IMR-90 (cell line): ENCODE measurements around the gene OVOL3. TPM values are rescaled to one million over a fixed set of nuclear protein-coding genes. Genes with fewer than 3 reads are reported as not detected.

Experiments used
- ATAC-seq: fragments of 200-7000 bp; cut with Tn5 transposase; 2 replicates; pipeline ENCODE4 v1.9.1; 2020; ENCODE audit warnings: low read depth, mild to moderate bottlenecking, moderate library complexity
- BruUV-seq: library from RNA; stranded (reverse); fragments of 400-500 nt; replicated peaks from 2 replicates; lab custom pipeline; 2021; lab: Mats Ljungman, UMichigan
- CTCF ChIA-PET: fragments of 300-600 bp; formaldehyde crosslinking; extraction: SDS; loops from one replicate; lab custom pipeline; 2021; ENCODE audit warnings: antibody characterized with exemption; lab: Yijun Ruan, JAX
- POLR2A ChIA-PET: fragments of 300-600 bp; sonication (Branson Sonifier 250); formaldehyde crosslinking; loops from one replicate; lab custom pipeline; 2022; ENCODE audit warnings: antibody characterized with exemption; ENCODE audit not compliant: unreplicated experiment; lab: Charles Lee
- DNase-seq: peaks from one replicate; pipeline ENCODE4 v3.0.0; 2013
- H2AFZ ChIP-seq: replicated peaks from 2 replicates; pipeline ENCODE3; 2013; ENCODE audit warnings: low read length, mild to moderate bottlenecking; ENCODE audit not compliant: poor library complexity
- H2AK5ac ChIP-seq: 2 replicates; pipeline ENCODE4 v1.6.1; 2013; ENCODE audit warnings: low read depth, low read length, inconsistent platforms
- H2AK9ac ChIP-seq: replicated peaks from 2 replicates; pipeline ENCODE3; 2013; ENCODE audit warnings: mild to moderate bottlenecking, low read depth, low read length, moderate library complexity; ENCODE audit not compliant: poor library complexity
- H2BK120ac ChIP-seq: 2 replicates; pipeline ENCODE4 v1.6.1; 2013; ENCODE audit warnings: low read depth, low read length, inconsistent platforms
- H2BK15ac ChIP-seq: 3 replicates; pipeline ENCODE4 v1.6.1; 2013; ENCODE audit warnings: low read depth, low read length, inconsistent platforms
- H2BK20ac ChIP-seq: 2 replicates; pipeline ENCODE4 v1.6.1; 2013; ENCODE audit warnings: low read depth, mild to moderate bottlenecking, inconsistent platforms, low read length, moderate library complexity
- H2BK5ac ChIP-seq: 2 replicates; pipeline ENCODE4 v1.6.1; 2013; ENCODE audit warnings: mild to moderate bottlenecking, low read depth, low read length, inconsistent platforms; ENCODE audit not compliant: poor library complexity, severe bottlenecking
- H3K14ac ChIP-seq: replicated peaks from 2 replicates; pipeline ENCODE4 v1.6.1; 2013; ENCODE audit warnings: low read depth, low read length, inconsistent platforms
- H3K18ac ChIP-seq: 2 replicates; pipeline ENCODE4 v1.6.1; 2013; ENCODE audit warnings: low read depth, low read length, control low read depth
- H3K23ac ChIP-seq: 2 replicates; pipeline ENCODE4 v1.6.1; 2013; ENCODE audit warnings: low read depth, low read length, inconsistent platforms
- H3K27ac ChIP-seq: 2 replicates; pipeline ENCODE4 v1.5.1; 2013; ENCODE audit warnings: mild to moderate bottlenecking, control low read depth, low read length; ENCODE audit not compliant: insufficient read depth
- H3K27me3 ChIP-seq: 2 replicates; pipeline ENCODE4 v1.6.1; 2013; ENCODE audit warnings: low read length; ENCODE audit not compliant: control insufficient read depth, insufficient read depth
- H3K36me3 ChIP-seq: 2 replicates; pipeline ENCODE4 v1.6.1; 2013; ENCODE audit warnings: low read length, mixed read lengths; ENCODE audit not compliant: control insufficient read depth, insufficient read depth
- H3K4ac ChIP-seq: 2 replicates; pipeline ENCODE4 v1.6.1; 2013; ENCODE audit warnings: low read depth, low read length, inconsistent platforms
- H3K4me1 ChIP-seq: 2 replicates; pipeline ENCODE4 v1.6.1; 2013; ENCODE audit warnings: low read length, mixed read lengths; ENCODE audit not compliant: control insufficient read depth, insufficient read depth
- H3K4me2 ChIP-seq: 2 replicates; pipeline ENCODE4 v1.6.1; 2013; ENCODE audit warnings: low read depth, mild to moderate bottlenecking, control low read depth, low read length, moderate library complexity
- H3K4me3 ChIP-seq: 2 replicates; pipeline ENCODE4 v1.5.1; 2013; ENCODE audit warnings: low read depth, mild to moderate bottlenecking, control low read depth, low read length, moderate library complexity; ENCODE audit not compliant: insufficient read depth
- H3K56ac ChIP-seq: 2 replicates; pipeline ENCODE4 v1.6.1; 2013; ENCODE audit warnings: low read length, inconsistent platforms; ENCODE audit not compliant: insufficient read depth; ENCODE audit errors: extremely low read depth
- H3K79me1 ChIP-seq, 2 experiments: 2 replicates each; pipeline ENCODE4 v1.6.1; 2013; ENCODE audit warnings: low read length in 2 of 2, inconsistent platforms in 1 of 2, low read depth in 1 of 2
- H3K9ac ChIP-seq: 2 replicates; pipeline ENCODE4 v1.6.1; 2013; ENCODE audit warnings: low read depth, low read length, control low read depth
- H3K9me1 ChIP-seq: 2 replicates; pipeline ENCODE4 v1.6.1; 2013; ENCODE audit warnings: low read length, inconsistent platforms; ENCODE audit not compliant: insufficient read depth
- H3K9me3 ChIP-seq: 2 replicates; pipeline ENCODE4 v1.6.1; 2013; ENCODE audit warnings: low read length; ENCODE audit not compliant: control insufficient read depth, insufficient read depth
- H4K20me1 ChIP-seq: 2 replicates; pipeline ENCODE4 v1.6.1; 2013; ENCODE audit warnings: low read length, inconsistent platforms; ENCODE audit not compliant: insufficient read depth
- H4K5ac ChIP-seq: 2 replicates; pipeline ENCODE4 v1.6.1; 2013; ENCODE audit warnings: mild to moderate bottlenecking, low read depth, low read length, control low read depth
- H4K8ac ChIP-seq, 2 experiments: 2 replicates each; pipeline ENCODE4 v1.6.1; 2013; ENCODE audit warnings: low read depth in 2 of 2, low read length in 2 of 2, control low read depth in 1 of 2, inconsistent platforms in 1 of 2
- H4K91ac ChIP-seq: 2 replicates; pipeline ENCODE4 v1.6.1; 2013; ENCODE audit warnings: low read depth, low read length, inconsistent platforms; ENCODE audit not compliant: insufficient read depth
- BHLHE40 ChIP-seq: fragments of 150-350 bp; IDR thresholded peaks from 2 replicates; pipeline ENCODE4 v1.6.1; 2016; ENCODE audit warnings: mild to moderate bottlenecking, low read depth, low read length
- CEBPB ChIP-seq: IDR thresholded peaks from 2 replicates; pipeline ENCODE4 v1.6.1; 2012; ENCODE audit warnings: low read depth, low read length, improper control_type of control experiment
- CHD1 ChIP-seq: IDR thresholded peaks from 2 replicates; pipeline ENCODE4 v1.6.1; 2012; ENCODE audit warnings: low read depth, low read length, improper control_type of control experiment
- FOS ChIP-seq: fragments of 150-350 bp; IDR thresholded peaks from 2 replicates; pipeline ENCODE4 v1.6.1; 2016; ENCODE audit warnings: low read depth, low read length
- MAFK ChIP-seq: IDR thresholded peaks from 2 replicates; pipeline ENCODE4 v1.6.1; 2012; ENCODE audit warnings: low read depth, low read length, improper control_type of control experiment
- MAZ ChIP-seq: IDR thresholded peaks from 2 replicates; pipeline ENCODE4 v1.6.1; 2012; ENCODE audit warnings: low read depth, mild to moderate bottlenecking, low read length, improper control_type of control experiment, moderate library complexity, borderline replicate concordance
- MXI1 ChIP-seq: IDR thresholded peaks from 2 replicates; pipeline ENCODE4 v1.6.1; 2012; ENCODE audit warnings: low read depth, mild to moderate bottlenecking, low read length, moderate library complexity, borderline replicate concordance
- NFE2L2 ChIP-seq: fragments of 150-350 bp; IDR thresholded peaks from 2 replicates; pipeline ENCODE4 v1.6.1; 2016; ENCODE audit warnings: low read depth, mild to moderate bottlenecking, low read length
- POLR2A ChIP-seq: IDR thresholded peaks from 2 replicates; pipeline ENCODE4 v1.6.1; 2012; ENCODE audit warnings: mild to moderate bottlenecking, low read depth, low read length
- RAD21 ChIP-seq: IDR thresholded peaks from 2 replicates; pipeline ENCODE4 v1.6.1; 2012; ENCODE audit warnings: low read length, improper control_type of control experiment
- RCOR1 ChIP-seq: IDR thresholded peaks from 2 replicates; pipeline ENCODE4 v1.6.1; 2012; ENCODE audit warnings: mild to moderate bottlenecking, low read length, improper control_type of control experiment; ENCODE audit not compliant: insufficient replicate concordance
- RFX5 ChIP-seq: IDR thresholded peaks from 2 replicates; pipeline ENCODE4 v1.8.0; 2012; ENCODE audit warnings: low read depth, mild to moderate bottlenecking, low read length, moderate library complexity
- SMC3 ChIP-seq: fragments of 150-350 bp; IDR thresholded peaks from 2 replicates; pipeline ENCODE4 v1.6.1; 2016; ENCODE audit warnings: low read depth, mild to moderate bottlenecking, antibody characterized with exemption, low read length, moderate library complexity
- WGBS, 2 experiments: methylation state at CpG; one replicate each; pipeline versions ENCODE4 v1.1.5 to v1.1.7; 2013; ENCODE audit warnings: missing lambda C conversion rate in 2 of 2; ENCODE audit not compliant: insufficient read length in 1 of 2; ENCODE audit errors: extremely low coverage in 2 of 2; 5-methylcytosine and 5-hydroxymethylcytosine counted together
- dilution Hi-C: fragments of 300-500 bp; cut with HindIII; formaldehyde crosslinking; loops from one replicate; pipeline ENCODE4 v1.14.3; 2018; ENCODE audit warnings: low sequenced_read_pairs; ENCODE audit not compliant: unreplicated experiment
- in situ Hi-C: fragments of 300-500 bp; cut with MboI; formaldehyde crosslinking; loops from 3 replicates; pipeline ENCODE4 v1.14.3; 2019; ENCODE audit warnings: low sequenced_read_pairs, inconsistent platforms, mixed read lengths
- intact Hi-C: fragments of 100-400 bp; cut with micrococcal nuclease; formaldehyde crosslinking; loops from 2 replicates; pipeline ENCODE4 v1.10.0; 2022
- polyA plus RNA-seq, 3 experiments: library from polyadenylated mRNA; depleted of rRNA; stranded (reverse); fragments of >200 nt; gene quantifications; 2 replicates each; pipeline ENCODE4 v1.2.3, GENCODE V29; 2012; ENCODE audit warnings: low replicate concordance in 1 of 3
- total RNA-seq: library from RNA; depleted of rRNA; stranded (reverse); fragments of >200 nt; gene quantifications from 2 replicates; pipeline ENCODE4 v1.2.3, GENCODE V29; 2012
- TF ChIP-seq, protein P1 (sequence below): fragments of 150-350 bp; IDR thresholded peaks from 2 replicates; pipeline ENCODE4 v1.6.1; 2017; ENCODE audit warnings: mild to moderate bottlenecking, antibody characterized with exemption, low read length, low read depth
- TF ChIP-seq, protein P2 (sequence below): conservative IDR thresholded peaks from 2 replicates; pipeline ENCODE4 v1.5.1; 2012; ENCODE audit warnings: mild to moderate bottlenecking, low read depth, low read length, improper control_type of control experiment
- TF ChIP-seq, protein P3 (sequence below): fragments of 150-350 bp; IDR thresholded peaks from 2 replicates; pipeline ENCODE4 v1.6.1; 2016; ENCODE audit warnings: low read depth, mild to moderate bottlenecking, low read length, moderate library complexity, borderline replicate concordance

The OVOL3 gene
- total and polyA plus RNA-seq, 2 of the 4 experiments (the other 2 are of a cell fraction), result not detected

DNA sequence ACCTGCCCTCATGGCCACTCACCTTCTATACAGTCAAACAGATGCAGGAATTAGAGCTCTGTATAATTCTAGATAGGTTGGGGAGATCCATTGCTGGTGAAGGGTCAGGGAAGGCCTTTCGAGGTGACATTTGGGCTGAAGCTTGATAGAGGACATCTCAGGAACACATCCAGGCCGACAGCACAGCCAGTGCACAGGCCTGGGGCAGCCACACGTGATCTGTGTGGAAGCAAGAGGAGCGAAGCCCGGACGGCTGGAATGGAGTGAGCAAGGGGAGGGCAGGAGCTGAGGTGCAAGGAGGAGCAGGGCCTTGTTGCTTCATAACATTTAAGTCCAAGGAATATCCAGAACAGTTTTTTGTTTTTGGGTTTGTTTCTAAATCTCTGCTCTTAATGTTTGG is 4.5 kb upstream of the OVOL3 start:
- TF ChIP-seq MAFK, result no peak
- no peak for TF ChIP-seq NFE2L2
- TF ChIP-seq SMC3, result no peak
- TF ChIP-seq MXI1, result no peak
- TF ChIP-seq RFX5, result no peak
- TF ChIP-seq, protein P1, sequence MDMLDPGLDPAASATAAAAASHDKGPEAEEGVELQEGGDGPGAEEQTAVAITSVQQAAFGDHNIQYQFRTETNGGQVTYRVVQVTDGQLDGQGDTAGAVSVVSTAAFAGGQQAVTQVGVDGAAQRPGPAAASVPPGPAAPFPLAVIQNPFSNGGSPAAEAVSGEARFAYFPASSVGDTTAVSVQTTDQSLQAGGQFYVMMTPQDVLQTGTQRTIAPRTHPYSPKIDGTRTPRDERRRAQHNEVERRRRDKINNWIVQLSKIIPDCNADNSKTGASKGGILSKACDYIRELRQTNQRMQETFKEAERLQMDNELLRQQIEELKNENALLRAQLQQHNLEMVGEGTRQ, result no peak
- TF ChIP-seq CHD1, result no peak
- TF ChIP-seq POLR2A, result no peak
- TF ChIP-seq BHLHE40, result no peak
- no peak for TF ChIP-seq RAD21
- TF ChIP-seq CEBPB, result no peak
- TF ChIP-seq MAZ, result no peak
- no peak for TF ChIP-seq RCOR1
- TF ChIP-seq, protein P2, sequence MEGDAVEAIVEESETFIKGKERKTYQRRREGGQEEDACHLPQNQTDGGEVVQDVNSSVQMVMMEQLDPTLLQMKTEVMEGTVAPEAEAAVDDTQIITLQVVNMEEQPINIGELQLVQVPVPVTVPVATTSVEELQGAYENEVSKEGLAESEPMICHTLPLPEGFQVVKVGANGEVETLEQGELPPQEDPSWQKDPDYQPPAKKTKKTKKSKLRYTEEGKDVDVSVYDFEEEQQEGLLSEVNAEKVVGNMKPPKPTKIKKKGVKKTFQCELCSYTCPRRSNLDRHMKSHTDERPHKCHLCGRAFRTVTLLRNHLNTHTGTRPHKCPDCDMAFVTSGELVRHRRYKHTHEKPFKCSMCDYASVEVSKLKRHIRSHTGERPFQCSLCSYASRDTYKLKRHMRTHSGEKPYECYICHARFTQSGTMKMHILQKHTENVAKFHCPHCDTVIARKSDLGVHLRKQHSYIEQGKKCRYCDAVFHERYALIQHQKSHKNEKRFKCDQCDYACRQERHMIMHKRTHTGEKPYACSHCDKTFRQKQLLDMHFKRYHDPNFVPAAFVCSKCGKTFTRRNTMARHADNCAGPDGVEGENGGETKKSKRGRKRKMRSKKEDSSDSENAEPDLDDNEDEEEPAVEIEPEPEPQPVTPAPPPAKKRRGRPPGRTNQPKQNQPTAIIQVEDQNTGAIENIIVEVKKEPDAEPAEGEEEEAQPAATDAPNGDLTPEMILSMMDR, result no peak
- no peak for TF ChIP-seq FOS
- TF ChIP-seq, protein P3, sequence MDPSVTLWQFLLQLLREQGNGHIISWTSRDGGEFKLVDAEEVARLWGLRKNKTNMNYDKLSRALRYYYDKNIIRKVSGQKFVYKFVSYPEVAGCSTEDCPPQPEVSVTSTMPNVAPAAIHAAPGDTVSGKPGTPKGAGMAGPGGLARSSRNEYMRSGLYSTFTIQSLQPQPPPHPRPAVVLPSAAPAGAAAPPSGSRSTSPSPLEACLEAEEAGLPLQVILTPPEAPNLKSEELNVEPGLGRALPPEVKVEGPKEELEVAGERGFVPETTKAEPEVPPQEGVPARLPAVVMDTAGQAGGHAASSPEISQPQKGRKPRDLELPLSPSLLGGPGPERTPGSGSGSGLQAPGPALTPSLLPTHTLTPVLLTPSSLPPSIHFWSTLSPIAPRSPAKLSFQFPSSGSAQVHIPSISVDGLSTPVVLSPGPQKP, result no peak

More for the DNA sequence above, 4.5 kb upstream of the OVOL3 start:
- H3K9ac ChIP-seq, result no peak overlapping the region
- intact Hi-C loops, result no loop called here
- H3K4me2 ChIP-seq, result no peak overlapping the region
- no peak overlapping the region for H3K4ac ChIP-seq
- no peaks in the 10 kb centered on the region for H3K9me1 ChIP-seq
- no peak for ATAC-seq
- 100% methylated on average over 2 of the region's 6 CpGs; no CpG with 5 or more reads in 1 of the 2 experiments for WGBS, 2 experiments
- no peak overlapping the region for H2BK120ac ChIP-seq
- in situ Hi-C loops, result no loop called here
- H2AK9ac ChIP-seq, result peak overlapping the region; percentile 26
- no peak overlapping the region for H2AK5ac ChIP-seq
- CTCF ChIA-PET, result interaction anchor here (1.5 kb wide), 1 partner anchor 22 kb away, joined by 4 read pairs; no protein-coding TSS in a partner anchor
- no peaks in the 10 kb centered on the region for H4K20me1 ChIP-seq
- no peak overlapping the region for H2AFZ ChIP-seq
- H3K4me3 ChIP-seq, result no peak overlapping the region
- H3K56ac ChIP-seq, result no peak overlapping the region
- no peaks in the 10 kb centered on the region for H3K4me1 ChIP-seq
- no peaks in the 10 kb centered on the region for H3K27me3 ChIP-seq
- H3K79me1 ChIP-seq, result peaks cover 0 to 3% of the 10 kb centered on the region in 2 experiments; a peak in 1 of 4 replicates
- no peaks in the 10 kb centered on the region for H3K9me3 ChIP-seq
- no peak overlapping the region for H2BK20ac ChIP-seq
- POLR2A ChIA-PET, result interaction anchor here (0.5 kb wide), 1 partner anchor 53 kb away, joined by 9 read pairs; no protein-coding TSS in a partner anchor
- H4K5ac ChIP-seq, result no peak overlapping the region
- H2BK15ac ChIP-seq, result no peak overlapping the region
- H3K23ac ChIP-seq, result no peak overlapping the region
- no peak overlapping the region for H4K8ac ChIP-seq
- no peak overlapping the region for H3K27ac ChIP-seq
- DNase-seq, result no peak
- H3K14ac ChIP-seq, result no peak overlapping the region
- H3K36me3 ChIP-seq, result peaks cover 11% of the 10 kb centered on the region
- no peak overlapping the region for H4K91ac ChIP-seq
- no TSS peak for BruUV-seq
- dilution Hi-C loops, result no loop called here
- no peak overlapping the region for H3K18ac ChIP-seq
- H2BK5ac ChIP-seq, result no peak overlapping the region
